CD4-positive, alpha-beta T cell (primary cell): ENCODE results near the gene RYR3. TPM values are rescaled to one million over a fixed set of nuclear protein-coding genes. Genes with fewer than 3 reads are reported as not detected.
"Not testable (repeated sequence)": the region's sequence is repeated elsewhere in the genome, so short reads cannot be mapped to it uniquely, and the experiment has no call there.

Experiments used
- ATAC-seq: fragments of 200-7000 bp; cut with Tn5 transposase; one replicate; pipeline ENCODE4 v1.10.0; 2022; ENCODE audit warnings: mild to moderate bottlenecking; ENCODE audit not compliant: poor library complexity
- CTCF ChIA-PET: fragments of 350-600 bp; sonication (Branson Sonifier 250); formaldehyde crosslinking; loops from one replicate; lab custom pipeline; 2021; ENCODE audit warnings: antibody characterized with exemption, inconsistent platforms; lab: Charles Lee
- POLR2A ChIA-PET: fragments of 350-600 bp; sonication (Branson Sonifier 250); formaldehyde crosslinking; loops from one replicate; lab custom pipeline; 2021; ENCODE audit warnings: antibody characterized with exemption, inconsistent platforms; lab: Charles Lee
- DNase-seq, 14 experiments: peaks; one replicate each; pipeline ENCODE4 v3.0.0-alpha.2; 2013 to 2020; ENCODE audit warnings: mixed read lengths in 2 of 14
- H3K27ac ChIP-seq, 2 donors: one replicate each; pipeline versions ENCODE4 v1.5.1 to v1.7.0; 2013; ENCODE audit warnings: low read length in 2 of 2, low read depth in 1 of 2, mild to moderate bottlenecking in 1 of 2
- H3K27me3 ChIP-seq, 2 experiments: 1 replicate in 1 of 2; 2 replicates in 1 of 2; pipeline versions ENCODE4 v1.6.1 to v1.7.0; 2013; ENCODE audit warnings: low read length in 2 of 2, control low read depth in 1 of 2, mild to moderate bottlenecking in 1 of 2, moderate library complexity in 1 of 2; ENCODE audit not compliant: insufficient read depth in 2 of 2, control insufficient read depth in 1 of 2
- H3K36me3 ChIP-seq: one replicate; pipeline ENCODE4 v1.6.1; 2013; ENCODE audit warnings: low read length, control low read depth; ENCODE audit not compliant: insufficient read depth
- H3K4me1 ChIP-seq: one replicate; pipeline ENCODE4 v1.6.1; 2013; ENCODE audit warnings: low read length, control low read depth; ENCODE audit not compliant: insufficient read depth
- H3K4me3 ChIP-seq: one replicate; pipeline ENCODE4 v1.5.1; 2013; ENCODE audit warnings: mild to moderate bottlenecking, low read length, moderate library complexity
- H3K9me3 ChIP-seq, 2 experiments: 1 replicate in 1 of 2; 2 replicates in 1 of 2; pipeline versions ENCODE4 v1.6.1 to v1.7.0; 2013; ENCODE audit warnings: low read length in 2 of 2, mild to moderate bottlenecking in 2 of 2, control low read depth in 1 of 2, moderate library complexity in 1 of 2; ENCODE audit not compliant: control insufficient read depth in 1 of 2, insufficient read depth in 1 of 2
- H3K27ac Mint-ChIP-seq: one replicate; pipeline ENCODE4 v1.8.0; 2020; ENCODE audit warnings: mixed read lengths
- H3K27me3 Mint-ChIP-seq: one replicate; pipeline ENCODE4 v1.8.0; 2021; ENCODE audit warnings: mixed read lengths
- H3K36me3 Mint-ChIP-seq: one replicate; pipeline ENCODE4 v1.8.0; 2021; ENCODE audit warnings: low read depth, mixed read lengths
- H3K4me1 Mint-ChIP-seq: one replicate; pipeline ENCODE4 v1.8.0; 2021; ENCODE audit warnings: low read depth, mixed read lengths
- H3K4me3 Mint-ChIP-seq: one replicate; pipeline ENCODE4 v1.8.0; 2020; ENCODE audit warnings: mild to moderate bottlenecking, mixed read lengths
- H3K9me3 Mint-ChIP-seq: one replicate; pipeline ENCODE4 v1.8.0; 2020; ENCODE audit warnings: mixed read lengths
- intact Hi-C, 2 experiments: fragments of 100-400 bp; cut with DNase I in 1 of 2; cut with micrococcal nuclease in 1 of 2; formaldehyde crosslinking; loops; one replicate each; pipeline versions ENCODE4 v1.15.1 to v1.9.0; 2023 to 2025; cut with DNase I, micrococcal nuclease
- total RNA-seq, 174 experiments: library from RNA in 2 of 174; stranded (reverse) in 2 of 174; gene quantifications; one replicate each; pipeline ENCODE4 v1.2.3 and lab custom pipeline; 2021 to 2026
- TF ChIP-seq, protein P1 (sequence below): fragments of 200-600 bp; IDR thresholded peaks from one replicate; pipeline ENCODE4 v1.8.0; 2022; ENCODE audit warnings: antibody characterized with exemption, mild to moderate bottlenecking

Gene RYR3
- total RNA-seq, 2 experiments from 2014 or later = not detected

GRCh38 chr15:33810806-33811205, 500.0 kb downstream of the RYR3 start:
- no peaks in the 10 kb centered on the region for H3K36me3 ChIP-seq
- Mint-ChIP-seq H3K4me3 (no peak overlapping the region), H3K9me3 (no peaks in the 10 kb centered on the region), H3K4me1 (no peaks in the 10 kb centered on the region), H3K36me3 (no peaks in the 10 kb centered on the region), H3K27ac (no peak overlapping the region), H3K27me3 (peaks cover 31% of the 10 kb centered on the region)
- DNase-seq = no peak
- H3K27me3 ChIP-seq = peaks cover 9 to 11% of the 10 kb centered on the region in 2 experiments
- no peaks in the 10 kb centered on the region for H3K4me1 ChIP-seq
- POLR2A ChIA-PET = no interaction called here
- TF ChIP-seq, protein P1, sequence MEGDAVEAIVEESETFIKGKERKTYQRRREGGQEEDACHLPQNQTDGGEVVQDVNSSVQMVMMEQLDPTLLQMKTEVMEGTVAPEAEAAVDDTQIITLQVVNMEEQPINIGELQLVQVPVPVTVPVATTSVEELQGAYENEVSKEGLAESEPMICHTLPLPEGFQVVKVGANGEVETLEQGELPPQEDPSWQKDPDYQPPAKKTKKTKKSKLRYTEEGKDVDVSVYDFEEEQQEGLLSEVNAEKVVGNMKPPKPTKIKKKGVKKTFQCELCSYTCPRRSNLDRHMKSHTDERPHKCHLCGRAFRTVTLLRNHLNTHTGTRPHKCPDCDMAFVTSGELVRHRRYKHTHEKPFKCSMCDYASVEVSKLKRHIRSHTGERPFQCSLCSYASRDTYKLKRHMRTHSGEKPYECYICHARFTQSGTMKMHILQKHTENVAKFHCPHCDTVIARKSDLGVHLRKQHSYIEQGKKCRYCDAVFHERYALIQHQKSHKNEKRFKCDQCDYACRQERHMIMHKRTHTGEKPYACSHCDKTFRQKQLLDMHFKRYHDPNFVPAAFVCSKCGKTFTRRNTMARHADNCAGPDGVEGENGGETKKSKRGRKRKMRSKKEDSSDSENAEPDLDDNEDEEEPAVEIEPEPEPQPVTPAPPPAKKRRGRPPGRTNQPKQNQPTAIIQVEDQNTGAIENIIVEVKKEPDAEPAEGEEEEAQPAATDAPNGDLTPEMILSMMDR = no peak
- H3K4me3 ChIP-seq = no peak overlapping the region
- intact Hi-C loops = no loop called here
- CTCF ChIA-PET = no interaction called here
- H3K9me3 ChIP-seq = peaks cover 0 to 7% of the 10 kb centered on the region in 2 experiments
- no peak overlapping the region for H3K27ac ChIP-seq
- ATAC-seq = no peak

DNA sequence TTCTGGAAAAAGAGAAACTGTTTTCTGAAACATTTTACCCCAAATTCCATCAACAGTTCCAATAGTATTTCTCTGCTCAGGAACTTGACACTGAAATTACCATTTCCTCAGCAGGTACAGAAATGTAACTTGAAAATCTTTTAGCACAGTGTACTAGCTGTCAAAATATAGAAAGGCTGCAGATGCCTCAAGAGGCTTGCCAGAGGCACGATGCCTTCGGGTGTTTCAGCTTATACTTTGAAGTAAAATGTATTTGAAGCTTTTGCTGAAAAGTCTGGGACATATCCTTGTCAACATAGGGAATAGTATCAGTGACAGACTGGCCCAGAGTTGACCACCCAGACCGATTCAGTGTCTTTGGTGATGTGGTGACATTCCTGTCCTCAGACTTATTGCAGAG, 503.1 kb downstream of the RYR3 start:
- H3K4me3 Mint-ChIP-seq = no peak overlapping the region
- Histone ChIP-seq H3K4me1 (no peaks in the 10 kb centered on the region), H3K27ac (no peak overlapping the region), H3K36me3 (no peaks in the 10 kb centered on the region), H3K4me3 (no peak overlapping the region), H3K27me3 (peaks cover 0 to 5% of the 10 kb centered on the region in 2 experiments), H3K9me3 (peaks cover 0 to 4% of the 10 kb centered on the region in 2 experiments)
- ChIA-PET CTCF (no interaction called here), POLR2A (no interaction called here)
- intact Hi-C loops = no loop called here
- no peaks in the 10 kb centered on the region for H3K4me1 Mint-ChIP-seq
- H3K27ac Mint-ChIP-seq = no peak overlapping the region
- no peaks in the 10 kb centered on the region for H3K36me3 Mint-ChIP-seq
- DNase-seq = no peak
- no peaks in the 10 kb centered on the region for H3K9me3 Mint-ChIP-seq
- ATAC-seq = no peak
- peaks cover 29% of the 10 kb centered on the region for H3K27me3 Mint-ChIP-seq
- TF ChIP-seq, protein P1 = no peak

DNA sequence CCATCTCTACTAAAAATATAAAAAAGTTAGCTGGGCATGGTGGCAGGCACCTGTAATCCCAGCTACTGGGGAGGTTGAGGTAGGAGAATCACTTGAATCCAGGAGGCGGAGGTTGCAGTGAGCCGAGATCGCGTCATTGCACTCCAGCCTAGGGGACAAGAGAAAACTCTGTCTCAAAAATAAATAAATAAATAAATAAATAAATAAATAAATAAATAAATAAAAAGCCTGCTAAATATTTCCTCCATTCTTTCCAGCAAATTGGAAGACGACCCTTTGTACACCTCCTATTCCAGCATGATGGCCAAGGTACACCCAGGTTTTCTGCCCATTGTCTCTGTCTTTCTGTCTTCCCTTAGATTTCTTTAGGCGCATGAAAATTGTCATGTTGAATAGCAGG, 508.7 kb downstream of the RYR3 start:
- CTCF ChIA-PET, H3K27me3 ChIP-seq, H3K27me3 Mint-ChIP-seq, H3K27ac Mint-ChIP-seq, H3K4me3 ChIP-seq, DNase-seq, H3K27ac ChIP-seq, H3K4me1 ChIP-seq, POLR2A ChIA-PET, H3K4me1 Mint-ChIP-seq, ATAC-seq, H3K4me3 Mint-ChIP-seq, H3K9me3 ChIP-seq, H3K36me3 ChIP-seq, intact Hi-C loops, H3K9me3 Mint-ChIP-seq, H3K36me3 Mint-ChIP-seq: not testable (repeated sequence)

DNA sequence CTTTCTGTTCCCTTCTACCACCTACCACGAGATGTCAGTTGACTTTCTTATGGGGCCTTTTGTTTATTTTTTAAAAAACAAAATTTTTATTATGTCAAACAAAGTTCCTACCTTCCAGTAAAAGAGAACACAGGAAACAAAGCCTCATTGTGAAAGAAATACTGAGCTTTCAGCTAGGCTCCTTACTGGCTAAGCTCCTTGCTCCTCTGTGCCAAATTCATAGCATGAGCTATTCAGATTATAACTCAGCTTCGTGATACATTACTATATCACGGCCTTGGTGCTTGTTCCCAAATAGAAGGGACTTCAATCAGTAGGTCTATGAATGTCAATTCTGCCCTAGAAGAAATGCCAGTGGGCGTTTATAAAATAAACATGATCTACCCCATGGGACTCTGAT, 511.7 kb downstream of the RYR3 start:
- H3K4me1 ChIP-seq = no peaks in the 10 kb centered on the region
- H3K27me3 ChIP-seq = peaks cover 0 to 5% of the 10 kb centered on the region in 2 experiments
- DNase-seq = no peak
- TF ChIP-seq, protein P1 = no peak
- intact Hi-C loops = no loop called here
- H3K9me3 ChIP-seq = no peaks in the 10 kb centered on the region
- Mint-ChIP-seq H3K36me3 (no peaks in the 10 kb centered on the region), H3K27ac (no peak overlapping the region), H3K4me3 (no peak overlapping the region), H3K4me1 (no peaks in the 10 kb centered on the region), H3K27me3 (peaks cover 16% of the 10 kb centered on the region), H3K9me3 (no peaks in the 10 kb centered on the region)
- H3K27ac ChIP-seq = no peak overlapping the region
- POLR2A ChIA-PET = no interaction called here
- CTCF ChIA-PET = no interaction called here
- H3K36me3 ChIP-seq = no peaks in the 10 kb centered on the region
- H3K4me3 ChIP-seq = no peak overlapping the region
- no peak for ATAC-seq
